Fibroblast of lung (primary cell): Measurements from ENCODE around the gene DISP3. TPM values are rescaled to one million over a fixed set of nuclear protein-coding genes. Genes with fewer than 3 reads are reported as not detected.

Experiments
- DNase-seq, 2 donors: peaks; one replicate each; pipeline versions ENCODE4 v3.0.0 to v3.0.0-alpha.2; 2010; ENCODE audit warnings: low read depth in 2 of 2
- H2AFZ ChIP-seq: 2 replicates; pipeline ENCODE4 v1.5.1; 2012; ENCODE audit warnings: low read length, control low read depth, inconsistent platforms
- H3K27ac ChIP-seq: 2 replicates; pipeline ENCODE4 v1.5.1; 2011; ENCODE audit warnings: low read length, control low read depth; ENCODE audit not compliant: insufficient read depth
- H3K27me3 ChIP-seq: 2 replicates; pipeline ENCODE4 v1.5.1; 2011; ENCODE audit warnings: mild to moderate bottlenecking, low read length; ENCODE audit not compliant: control insufficient read depth, insufficient read depth
- H3K36me3 ChIP-seq: 2 replicates; pipeline ENCODE4 v1.5.1; 2011; ENCODE audit warnings: low read length; ENCODE audit not compliant: control insufficient read depth, insufficient read depth
- H3K4me1 ChIP-seq: 2 replicates; pipeline ENCODE4 v1.5.1; 2011; ENCODE audit warnings: low read length; ENCODE audit not compliant: control insufficient read depth, insufficient read depth; ENCODE audit errors: extremely low read depth
- H3K4me2 ChIP-seq: 2 replicates; pipeline ENCODE4 v1.5.1; 2011; ENCODE audit warnings: low read length, control low read depth; ENCODE audit not compliant: insufficient read depth; ENCODE audit errors: extremely low read depth
- H3K4me3 ChIP-seq, 4 experiments: fragments of 200-600 bp in 1 of 4; sonication (generic) in 1 of 4; replicated peaks in 1 of 4; 2 replicates each; pipeline ENCODE4 v1.5.1; 2011 to 2016; ENCODE audit warnings: low read length in 4 of 4, low read depth in 3 of 4, mild to moderate bottlenecking in 3 of 4, control low read depth in 2 of 4, inconsistent platforms in 1 of 4, mixed read lengths in 1 of 4; ENCODE audit not compliant: insufficient read depth in 1 of 4; ENCODE audit errors: control extremely low read depth in 1 of 4
- H3K79me2 ChIP-seq: 2 replicates; pipeline ENCODE4 v1.5.1; 2012; ENCODE audit warnings: mild to moderate bottlenecking, low read length, inconsistent platforms; ENCODE audit not compliant: control insufficient read depth, insufficient read depth
- H3K9ac ChIP-seq: 2 replicates; pipeline ENCODE4 v1.5.1; 2011; ENCODE audit warnings: mild to moderate bottlenecking, low read length, control low read depth; ENCODE audit not compliant: insufficient read depth
- H3K9me3 ChIP-seq: 2 replicates; pipeline ENCODE4 v1.5.1; 2012; ENCODE audit warnings: low read depth, low read length; ENCODE audit not compliant: control insufficient read depth, insufficient read depth
- H4K20me1 ChIP-seq: 2 replicates; pipeline ENCODE4 v1.5.1; 2011; ENCODE audit warnings: low read length; ENCODE audit not compliant: control insufficient read depth, insufficient read depth; ENCODE audit errors: extremely low read depth
- EZH2 ChIP-seq: IDR thresholded peaks from 2 replicates; pipeline ENCODE4 v1.5.1; 2012; ENCODE audit warnings: low read length, control low read depth, mild to moderate bottlenecking; ENCODE audit errors: missing control alignments
- polyA plus RNA-seq, 2 donors: library from polyadenylated mRNA; depleted of rRNA in 1 of 2; stranded (reverse) in 1 of 2; unstranded in 1 of 2; fragments of >200 nt; gene quantifications; 2 replicates each; pipeline ENCODE4 v1.2.1, GENCODE V29; 2011 to 2012; ENCODE audit warnings: missing spikeins in 1 of 2
- total RNA-seq: library from RNA; depleted of rRNA; stranded (reverse); fragments of >200 nt; gene quantifications from 2 replicates; pipeline ENCODE4 v1.2.1, GENCODE V29; 2014
- TF ChIP-seq, protein P1 (sequence below), 2 donors: IDR thresholded peaks in 1 of 2; conservative IDR thresholded peaks in 1 of 2; 1 replicate in 1 of 2; 2 replicates in 1 of 2; pipeline ENCODE4 v1.5.1; 2011 to 2012; ENCODE audit warnings: low read length in 2 of 2, control low read depth in 1 of 2, inconsistent platforms in 1 of 2, low read depth in 1 of 2, mild to moderate bottlenecking in 1 of 2

The DISP3 gene
- total and polyA plus RNA-seq, 2 donors (not counting 1 experiment from before 2014, with no cell fraction given) = 0.02 TPM; not detected in 1

DNA sequence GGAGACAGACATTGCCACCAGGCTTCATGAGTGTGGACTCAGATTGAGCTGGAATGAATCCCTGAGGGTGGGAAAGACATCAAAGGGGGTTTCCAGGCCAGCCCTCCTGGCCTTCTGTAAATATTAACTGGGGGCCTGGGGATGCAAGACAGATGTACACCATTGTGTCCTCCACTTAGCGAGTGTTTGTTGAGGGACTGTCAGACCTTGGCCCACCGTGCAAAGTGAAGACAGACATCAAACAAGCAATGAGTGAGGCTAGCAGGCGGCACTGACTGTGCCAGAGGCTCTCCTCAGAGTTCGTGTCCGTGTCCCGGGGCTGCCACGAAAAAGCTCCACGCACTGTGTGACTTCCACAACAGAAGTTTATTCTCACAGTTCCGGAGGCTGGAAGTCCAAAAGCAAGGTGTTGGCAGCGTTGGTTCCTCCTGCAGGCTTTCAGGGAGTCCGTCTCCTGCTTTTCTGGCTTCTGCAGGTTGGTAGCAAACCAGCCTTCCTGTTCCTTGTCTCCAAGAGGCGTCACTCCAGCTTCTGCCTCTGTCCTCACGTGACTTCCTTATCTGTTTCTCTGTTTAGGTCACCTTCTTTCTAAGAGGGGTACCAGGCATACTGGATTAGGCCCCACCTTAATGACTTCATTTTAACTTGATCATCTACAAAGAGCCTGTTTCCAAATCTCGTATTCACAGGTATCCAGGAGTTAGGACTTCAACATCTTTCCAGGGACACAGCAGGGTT lies 59.1 kb downstream of the DISP3 start:
- no peak overlapping the region for H3K4me3 ChIP-seq
- no peak overlapping the region for H2AFZ ChIP-seq
- no peaks in the 10 kb centered on the region for H3K9me3 ChIP-seq
- DNase-seq = no peak
- no peaks in the 10 kb centered on the region for H3K79me2 ChIP-seq
- no peak overlapping the region for H3K9ac ChIP-seq
- no peak for TF ChIP-seq EZH2
- TF ChIP-seq, protein P1, sequence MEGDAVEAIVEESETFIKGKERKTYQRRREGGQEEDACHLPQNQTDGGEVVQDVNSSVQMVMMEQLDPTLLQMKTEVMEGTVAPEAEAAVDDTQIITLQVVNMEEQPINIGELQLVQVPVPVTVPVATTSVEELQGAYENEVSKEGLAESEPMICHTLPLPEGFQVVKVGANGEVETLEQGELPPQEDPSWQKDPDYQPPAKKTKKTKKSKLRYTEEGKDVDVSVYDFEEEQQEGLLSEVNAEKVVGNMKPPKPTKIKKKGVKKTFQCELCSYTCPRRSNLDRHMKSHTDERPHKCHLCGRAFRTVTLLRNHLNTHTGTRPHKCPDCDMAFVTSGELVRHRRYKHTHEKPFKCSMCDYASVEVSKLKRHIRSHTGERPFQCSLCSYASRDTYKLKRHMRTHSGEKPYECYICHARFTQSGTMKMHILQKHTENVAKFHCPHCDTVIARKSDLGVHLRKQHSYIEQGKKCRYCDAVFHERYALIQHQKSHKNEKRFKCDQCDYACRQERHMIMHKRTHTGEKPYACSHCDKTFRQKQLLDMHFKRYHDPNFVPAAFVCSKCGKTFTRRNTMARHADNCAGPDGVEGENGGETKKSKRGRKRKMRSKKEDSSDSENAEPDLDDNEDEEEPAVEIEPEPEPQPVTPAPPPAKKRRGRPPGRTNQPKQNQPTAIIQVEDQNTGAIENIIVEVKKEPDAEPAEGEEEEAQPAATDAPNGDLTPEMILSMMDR (conservative IDR thresholded peaks at IDR 0.05 in 1 of 2, IDR thresholded peaks at IDR 0.05 in 1 of 2; ENCODE audit: low read depth in 1 of 2, low read length in 2 of 2) = no peak
- H3K27me3 ChIP-seq = no peaks in the 10 kb centered on the region
- no peak overlapping the region for H3K27ac ChIP-seq
- no peak overlapping the region for H3K4me2 ChIP-seq
- H3K36me3 ChIP-seq = no peaks in the 10 kb centered on the region
- no peaks in the 10 kb centered on the region for H4K20me1 ChIP-seq
- H3K4me1 ChIP-seq = no peaks in the 10 kb centered on the region

DNA sequence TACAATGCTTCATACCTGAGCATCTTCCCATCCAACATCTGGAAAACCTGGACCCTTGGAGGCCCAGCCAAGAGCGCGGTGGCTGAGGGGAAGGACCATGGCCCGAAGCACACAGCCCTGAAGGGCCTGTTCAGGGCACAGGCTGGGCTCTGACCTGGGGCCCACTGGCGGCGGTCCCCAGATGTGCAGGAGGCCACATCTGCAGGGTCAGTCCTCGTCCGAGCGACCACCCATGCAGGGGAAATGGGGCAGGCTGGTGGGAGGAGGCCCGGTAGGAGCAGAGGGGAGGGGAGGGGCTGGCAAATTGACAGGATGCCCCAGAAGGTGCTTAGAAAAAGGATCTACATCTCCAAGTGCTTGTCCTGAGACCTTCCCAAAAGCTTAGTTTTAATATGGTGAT lies 59.9 kb downstream of the DISP3 start:
- no peaks in the 10 kb centered on the region for H3K27me3 ChIP-seq
- H3K79me2 ChIP-seq = no peaks in the 10 kb centered on the region
- no peak for DNase-seq
- no peak overlapping the region for H3K4me3 ChIP-seq
- H3K4me2 ChIP-seq = no peak overlapping the region
- no peak overlapping the region for H2AFZ ChIP-seq
- H3K4me1 ChIP-seq = no peaks in the 10 kb centered on the region
- no peak for TF ChIP-seq EZH2
- TF ChIP-seq, protein P1 (conservative IDR thresholded peaks at IDR 0.05 in 1 of 2, IDR thresholded peaks at IDR 0.05 in 1 of 2; ENCODE audit: low read depth in 1 of 2, low read length in 2 of 2) = no peak
- H4K20me1 ChIP-seq = no peaks in the 10 kb centered on the region
- no peaks in the 10 kb centered on the region for H3K9me3 ChIP-seq
- no peaks in the 10 kb centered on the region for H3K36me3 ChIP-seq
- H3K27ac ChIP-seq = no peak overlapping the region
- H3K9ac ChIP-seq = no peak overlapping the region

DNA sequence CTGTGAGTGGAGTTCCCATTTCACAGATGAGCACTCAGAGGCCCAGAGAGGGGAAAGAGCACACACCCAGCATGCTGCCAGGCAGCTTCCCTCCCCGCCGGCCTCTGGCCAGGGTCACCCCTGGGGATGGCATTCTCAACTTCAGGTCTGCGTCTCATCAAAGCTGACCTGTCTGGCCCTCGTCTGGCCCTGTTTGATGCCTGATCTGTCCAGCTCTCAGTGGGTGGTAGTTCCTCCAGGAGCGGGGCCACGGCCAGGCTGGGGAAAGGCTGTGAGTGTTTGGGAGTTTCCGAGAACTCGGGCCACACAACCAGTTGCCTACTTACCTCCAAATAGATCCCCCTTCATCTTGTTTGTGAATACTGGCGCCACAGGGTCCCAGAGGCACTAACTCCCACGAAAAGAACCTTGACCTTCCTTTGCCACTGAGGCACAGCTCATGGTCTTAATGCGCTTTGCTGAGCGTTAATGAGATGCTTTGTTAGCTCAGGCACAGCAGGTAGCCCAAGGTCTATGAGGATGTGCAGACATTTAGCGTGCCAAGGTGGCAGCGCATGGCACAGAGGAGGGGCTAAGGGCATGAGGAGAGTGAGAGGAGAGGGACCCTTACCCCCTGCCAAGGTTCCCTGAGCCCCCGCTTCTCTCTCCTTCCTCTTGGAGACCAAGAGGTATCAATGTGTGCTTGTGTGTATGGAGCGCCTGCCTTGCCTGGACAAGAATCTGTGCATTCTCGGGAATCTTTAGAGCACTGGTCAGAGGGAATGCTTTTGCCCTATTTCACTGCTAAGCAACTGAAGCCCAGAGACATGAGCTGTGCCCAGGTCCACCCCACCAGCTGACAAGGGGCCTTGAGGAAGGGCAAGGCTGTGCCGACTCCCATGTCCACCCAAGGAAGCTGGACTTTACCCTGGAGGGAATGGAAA lies 61.2 kb downstream of the DISP3 start:
- no peak overlapping the region for H3K9ac ChIP-seq
- no peaks in the 10 kb centered on the region for H3K36me3 ChIP-seq
- no peak overlapping the region for H3K27ac ChIP-seq
- H3K4me1 ChIP-seq = no peaks in the 10 kb centered on the region
- H3K27me3 ChIP-seq = no peaks in the 10 kb centered on the region
- TF ChIP-seq EZH2 = no peak
- TF ChIP-seq, protein P1 (conservative IDR thresholded peaks at IDR 0.05 in 1 of 2, IDR thresholded peaks at IDR 0.05 in 1 of 2; ENCODE audit: low read depth in 1 of 2, low read length in 2 of 2) = no peak
- H3K9me3 ChIP-seq = no peaks in the 10 kb centered on the region
- H3K79me2 ChIP-seq = no peaks in the 10 kb centered on the region
- no peak overlapping the region for H3K4me3 ChIP-seq
- DNase-seq = no peak
- no peak overlapping the region for H3K4me2 ChIP-seq
- H2AFZ ChIP-seq = no peak overlapping the region
- no peaks in the 10 kb centered on the region for H4K20me1 ChIP-seq
